ENCODE results near the gene SUPT16H. TPM values are rescaled to one million over a fixed set of nuclear protein-coding genes. Genes with fewer than 3 reads are reported as not detected.

Gene SUPT16H
- total RNA-seq, 1 donor from 2014 or later: 198 TPM

GRCh38 chr14:21369949-21370679 lies 13.7 kb downstream of the SUPT16H start:
- Histone ChIP-seq H2AFZ (replicated peaks) (no peak overlapping the region), H3K9ac (no peak overlapping the region), H3K27ac (no peak overlapping the region), H3K9me3 (ENCODE audit: low read depth) (no peaks in the 10 kb centered on the region), H3K4me2 (no peak overlapping the region), H3K36me3 (peaks cover 38% of the 10 kb centered on the region), H3K27me3 (no peaks in the 10 kb centered on the region), H3K4me1 (no peaks in the 10 kb centered on the region), H4K20me1 (ENCODE audit: low read depth) (peaks cover 27% of the 10 kb centered on the region), H3F3A (ENCODE audit: low read depth) (peaks cover 4% of the 10 kb centered on the region), H3K4me3 (no peak overlapping the region), H3K79me2 (ENCODE audit: low read depth) (peaks cover 40% of the 10 kb centered on the region)
- Mint-ChIP-seq H3K36me3 (peaks cover 38% of the 10 kb centered on the region), H3K27ac (no peak overlapping the region), H3K4me1 (no peaks in the 10 kb centered on the region), H3K9me3 (no peaks in the 10 kb centered on the region), H3K4me3 (no peak overlapping the region), H3K27me3 (ENCODE audit: insufficient read depth, low read depth) (no peaks in the 10 kb centered on the region)
- no peak for DNase-seq (ENCODE audit: low spot score)
- TF ChIP-seq EZH2phosphoT487 (IDR thresholded peaks at IDR 0.05): no peak
- no peak for TF ChIP-seq EZH2 (IDR thresholded peaks at IDR 0.05)
- TF ChIP-seq CTCF (IDR thresholded peaks at IDR 0.05): no peak

- H3K36me3 Mint-ChIP-seq: peaks cover 48% of the 10 kb centered on the region
- H2AFZ ChIP-seq (replicated peaks): no peak overlapping the region
- H3K4me1 Mint-ChIP-seq: no peaks in the 10 kb centered on the region
- no peak overlapping the region for H3K9ac ChIP-seq
- H3K4me1 ChIP-seq: no peaks in the 10 kb centered on the region
- H3K9me3 Mint-ChIP-seq: no peaks in the 10 kb centered on the region
- H3K27me3 Mint-ChIP-seq (ENCODE audit: insufficient read depth, low read depth): no peaks in the 10 kb centered on the region
- H3K4me3 Mint-ChIP-seq: no peak overlapping the region
- DNase-seq (ENCODE audit: low spot score): no peak
- peaks cover 5% of the 10 kb centered on the region for H3F3A ChIP-seq (ENCODE audit: low read depth)
- H3K27ac ChIP-seq: no peak overlapping the region
- no peak overlapping the region for H3K27ac Mint-ChIP-seq
- peaks cover 9% of the 10 kb centered on the region for H4K20me1 ChIP-seq (ENCODE audit: low read depth)
- H3K36me3 ChIP-seq: peaks cover 49% of the 10 kb centered on the region
- no peak for TF ChIP-seq EZH2 (IDR thresholded peaks at IDR 0.05)
- no peak for TF ChIP-seq EZH2phosphoT487 (IDR thresholded peaks at IDR 0.05)
- H3K4me3 ChIP-seq: no peak overlapping the region
- H3K9me3 ChIP-seq (ENCODE audit: low read depth): no peaks in the 10 kb centered on the region
- H3K79me2 ChIP-seq (ENCODE audit: low read depth): peaks cover 16% of the 10 kb centered on the region
- H3K4me2 ChIP-seq: no peak overlapping the region
- H3K27me3 ChIP-seq: no peaks in the 10 kb centered on the region
Observed at GRCh38 chr14:21367582-21368144, 16.2 kb downstream of the SUPT16H start.

GRCh38 chr14:21356511-21356910 lies 27.3 kb downstream of the SUPT16H start:
- Mint-ChIP-seq H3K27ac (no peak overlapping the region), H3K4me1 (no peaks in the 10 kb centered on the region), H3K9me3 (no peaks in the 10 kb centered on the region), H3K4me3 (no peak overlapping the region), H3K36me3 (peaks cover 64% of the 10 kb centered on the region), H3K27me3 (ENCODE audit: insufficient read depth, low read depth) (peaks cover 4% of the 10 kb centered on the region)
- no peaks in the 10 kb centered on the region for H3K9me3 ChIP-seq (ENCODE audit: low read depth)
- no peaks in the 10 kb centered on the region for H4K20me1 ChIP-seq (ENCODE audit: low read depth)
- H3F3A ChIP-seq (ENCODE audit: low read depth): peaks cover 27% of the 10 kb centered on the region
- H3K4me2 ChIP-seq: no peak overlapping the region
- TF ChIP-seq EZH2 (IDR thresholded peaks at IDR 0.05) (no peak), CTCF (IDR thresholded peaks at IDR 0.05) (no peak), EZH2phosphoT487 (IDR thresholded peaks at IDR 0.05) (no peak)
- peaks cover 43% of the 10 kb centered on the region for H3K36me3 ChIP-seq
- no peaks in the 10 kb centered on the region for H3K79me2 ChIP-seq (ENCODE audit: low read depth)
- H3K4me1 ChIP-seq: no peaks in the 10 kb centered on the region
- no peak overlapping the region for H3K9ac ChIP-seq
- no peak overlapping the region for H3K27ac ChIP-seq
- DNase-seq (ENCODE audit: low spot score): no peak
- H2AFZ ChIP-seq (replicated peaks): no peak overlapping the region
- no peaks in the 10 kb centered on the region for H3K27me3 ChIP-seq
- no peak overlapping the region for H3K4me3 ChIP-seq

GRCh38 chr14:21352587-21352986 lies 31.2 kb downstream of the SUPT16H start:
- Histone ChIP-seq H3K27me3 (no peaks in the 10 kb centered on the region), H3K4me3 (no peak overlapping the region), H3K9ac (no peak overlapping the region), H3F3A (ENCODE audit: low read depth) (peaks cover 47% of the 10 kb centered on the region), H3K36me3 (peaks cover 37% of the 10 kb centered on the region), H3K9me3 (ENCODE audit: low read depth) (no peaks in the 10 kb centered on the region), H4K20me1 (ENCODE audit: low read depth) (peaks cover 8% of the 10 kb centered on the region), H3K79me2 (ENCODE audit: low read depth) (no peaks in the 10 kb centered on the region), H2AFZ (replicated peaks) (no peak overlapping the region), H3K4me2 (no peak overlapping the region), H3K27ac (no peak overlapping the region), H3K4me1 (no peaks in the 10 kb centered on the region)
- Mint-ChIP-seq H3K4me3 (no peak overlapping the region), H3K9me3 (no peaks in the 10 kb centered on the region), H3K27ac (no peak overlapping the region), H3K36me3 (peaks cover 46% of the 10 kb centered on the region), H3K27me3 (ENCODE audit: insufficient read depth, low read depth) (peaks cover 4% of the 10 kb centered on the region), H3K4me1 (no peaks in the 10 kb centered on the region)
- TF ChIP-seq EZH2 (IDR thresholded peaks at IDR 0.05) (no peak), EZH2phosphoT487 (IDR thresholded peaks at IDR 0.05) (no peak), CTCF (IDR thresholded peaks at IDR 0.05) (no peak)
- DNase-seq (ENCODE audit: low spot score): no peak

Data from neural progenitor cell (in vitro differentiated cells).